ENCODE results near the gene ANO3. TPM values are rescaled to one million over a fixed set of nuclear protein-coding genes. Genes with fewer than 3 reads are reported as not detected.

ANO3 gene
- total and polyA plus RNA-seq, 8 donors, result 0.18 to 0.58 TPM; not detected in 6

GRCh38 chr11:26712497-26712896 is 380.6 kb downstream of the ANO3 start:
- H3K9me3 ChIP-seq, result no peaks in the 10 kb centered on the region
- H3K4me1 ChIP-seq, result no peaks in the 10 kb centered on the region
- H3K27me3 ChIP-seq, result no peaks in the 10 kb centered on the region
- TF ChIP-seq EP300 (IDR thresholded peaks at IDR 0.05) (no peak), POLR2A (IDR thresholded peaks at IDR 0.05) (no peak), CTCF (IDR thresholded peaks at IDR 0.05) (no peak), POLR2AphosphoS5 (IDR thresholded peaks at IDR 0.05) (no peak)
- intact Hi-C loops (cut with DNase I; ENCODE audit: low total_unique reads), result no loop called here
- H3K36me3 ChIP-seq, result no peaks in the 10 kb centered on the region
- DNase-seq, result no peak
- H3K4me3 ChIP-seq, result no peak overlapping the region
- WGBS, 5 donors, result 38 to 63% (median 43%) methylated on average over 5 of the region's 5 CpGs
- no peak overlapping the region for H3K27ac ChIP-seq

Other genes with a start within 250 kb of the ANO3 start
- gene MUC15, start 240.1 kb downstream of the ANO3 start, total RNA-seq, result 1 to 10 TPM in 1 of 5 donors, not detected in 4; 1.3 TPM
- gene MUC15, start 240.1 kb downstream of the ANO3 start, polyA plus RNA-seq, result 1 to 10 TPM in 1 of 3 donors, not detected in 2; 3.9 TPM

Measured in stomach (tissue), 9 donors.